ENCODE measurements around the gene MR1. TPM values are rescaled to one million over a fixed set of nuclear protein-coding genes. Genes with fewer than 3 reads are reported as not detected.

The MR1 gene
- total and polyA plus RNA-seq, 9 of the 15 experiments (the other 6 are each of a cell fraction or from before 2014, with no cell fraction given): 9.7 to 21.7 (median 15.6) TPM

- TF ChIP-seq PRDM10 (IDR thresholded peaks at IDR 0.05; ENCODE audit: partially characterized antibody) (peak; percentile 77), NONO (IDR thresholded peaks at IDR 0.05; ENCODE audit: low read depth in 2 of 2, low read length in 1 of 2) (0 out of 4 replicates have a peak, but pooled peaks of 1 of the 2 experiments have one; percentile 6), SMAD3 (CRISPR knock-in tag; conservative IDR thresholded peaks at IDR 0.05) (0 out of 2 replicates have a peak, but pooled peaks have one; percentile 57), JUND (IDR thresholded peaks at IDR 0.05; ENCODE audit: borderline replicate concordance, low read depth, low read length) (peak; percentile 46; the same call in 1 of the 2 replicates), JUND (tag; IDR thresholded peaks at IDR 0.05; ENCODE audit: borderline replicate concordance, low read depth, low read length) (no peak; the same call in 2 of the 3 replicates), CXXC5 (CRISPR knock-in tag; IDR thresholded peaks at IDR 0.05) (peak; percentile 63; the same call in 1 of the 2 replicates), MTA3 (IDR thresholded peaks at IDR 0.05; ENCODE audit: borderline replicate concordance) (peak; percentile 95; the same call in 1 of the 2 replicates), ATF3 (IDR thresholded peaks at IDR 0.05) (no peak), ATF3 (CRISPR knock-in tag; conservative IDR thresholded peaks at IDR 0.05) (peak; percentile 41; the same call in 1 of the 2 replicates), USF1 (CRISPR knock-in tag; IDR thresholded peaks at IDR 0.05) (peak; percentile 13; the same call in 1 of the 2 replicates), BMI1 (IDR thresholded peaks at IDR 0.05; ENCODE audit: low read length) (no peak), FOXO4 (CRISPR knock-in tag; IDR thresholded peaks at IDR 0.05) (0 out of 2 replicates have a peak, but pooled peaks have one; percentile 13), MAFG (tag; conservative IDR thresholded peaks at IDR 0.05) (no peak), BHLHE40 (IDR thresholded peaks at IDR 0.05; ENCODE audit: low read length) (peak; percentile 14; the same call in 1 of the 2 replicates), HCFC1 (IDR thresholded peaks at IDR 0.05; ENCODE audit: low read depth, low read length) (peak; percentile 11; the same call in 1 of the 2 replicates), CREM (IDR thresholded peaks at IDR 0.05; ENCODE audit: low read depth) (0 out of 2 replicates have a peak, but pooled peaks have one; percentile 38)
Measured at GRCh38 chr1:181089676-181090544, 56.1 kb downstream of the MR1 start (continued).
